Measurements from ENCODE around the gene ZNF454.

- no peak for TF ChIP-seq POLR2A (IDR thresholded peaks at IDR 0.05)
- TF ChIP-seq CTCF (IDR thresholded peaks at IDR 0.05) = no peak
- no peak for TF ChIP-seq EP300 (IDR thresholded peaks at IDR 0.05)
Observed at GRCh38 chr5:179008667-179009066, 67.7 kb downstream of the ZNF454 start.
